Suprapubic skin (tissue), 4 donors: ENCODE data around the gene KDM2A. TPM values are rescaled to one million over a fixed set of nuclear protein-coding genes. Genes with fewer than 3 reads are reported as not detected.

ENCODE experiments used
- DNase-seq, 2 donors: peaks; one replicate each; pipeline ENCODE4 v3.0.0-alpha.2; 2019; ENCODE audit warnings: low spot score in 2 of 2
- H3K27ac ChIP-seq: fragments of 200-600 bp; sonication (generic); one replicate; pipeline ENCODE4 v1.5.1; 2019
- H3K27me3 ChIP-seq: fragments of 200-600 bp; sonication (generic); one replicate; pipeline ENCODE4 v1.5.1; 2019
- H3K36me3 ChIP-seq: fragments of 200-600 bp; sonication (generic); one replicate; pipeline ENCODE4 v1.5.1; 2019
- H3K4me1 ChIP-seq: fragments of 200-600 bp; sonication (generic); one replicate; pipeline ENCODE4 v1.5.1; 2019
- H3K4me3 ChIP-seq: fragments of 200-600 bp; sonication (generic); one replicate; pipeline ENCODE4 v1.5.1; 2019; ENCODE audit warnings: mild to moderate bottlenecking
- H3K9me3 ChIP-seq: fragments of 200-600 bp; sonication (generic); one replicate; pipeline ENCODE4 v1.5.1; 2019
- CTCF ChIP-seq, 2 donors: fragments of 200-600 bp in 1 of 2; fragments of 450-650 bp in 1 of 2; sonication (generic) in 1 of 2; IDR thresholded peaks; one replicate each; pipeline ENCODE4 v1.5.1; 2016 to 2019; ENCODE audit warnings: antibody characterized with exemption in 2 of 2, mild to moderate bottlenecking in 1 of 2, moderate library complexity in 1 of 2
- EP300 ChIP-seq: sonication (generic); formaldehyde crosslinking; IDR thresholded peaks from one replicate; pipeline ENCODE4 v1.6.1; 2017; ENCODE audit warnings: antibody characterized with exemption
- POLR2A ChIP-seq, 2 donors: fragments of 450-650 bp; IDR thresholded peaks; one replicate each; pipeline ENCODE4 v1.6.1; 2017; ENCODE audit warnings: antibody characterized with exemption in 2 of 2, mild to moderate bottlenecking in 2 of 2, moderate library complexity in 2 of 2
- POLR2AphosphoS5 ChIP-seq, 3 donors: sonication (generic); formaldehyde crosslinking; IDR thresholded peaks; one replicate each; pipeline ENCODE4 v1.6.1; 2017; ENCODE audit warnings: antibody characterized with exemption in 3 of 3
- WGBS: methylation state at CpG from one replicate; pipeline ENCODE4 v1.1.5; 2018; 5-methylcytosine and 5-hydroxymethylcytosine counted together
- total RNA-seq, 4 donors: library from RNA; depleted of rRNA; stranded (reverse); fragments of >200 nt; gene quantifications; one replicate each; pipeline ENCODE4 v1.1.0, GENCODE V29; 2016

The KDM2A gene
- total RNA-seq, 4 donors from 2014 or later = 76.0 to 142 (median 84.8) TPM

- 94% methylated on average over 18 of the region's 33 CpGs for WGBS
- Histone ChIP-seq H3K27me3 (no peaks in the 10 kb centered on the region), H3K9me3 (peaks cover 12% of the 10 kb centered on the region), H3K36me3 (peaks cover 39% of the 10 kb centered on the region), H3K27ac (peak overlapping the region; percentile 59), H3K4me1 (peaks cover 59% of the 10 kb centered on the region), H3K4me3 (no peak overlapping the region)
- no peak for TF ChIP-seq POLR2AphosphoS5 (IDR thresholded peaks at IDR 0.05)
- no peak for TF ChIP-seq CTCF (IDR thresholded peaks at IDR 0.05)
- TF ChIP-seq EP300 = no peak
- no peak for TF ChIP-seq POLR2A (IDR thresholded peaks at IDR 0.05)
- peak in 1 of 2 donors; percentile 63 for DNase-seq
Measured at GRCh38 chr11:67291481-67292381, 172.7 kb downstream of the KDM2A start.

GRCh38 chr11:67292671-67293070, 173.6 kb downstream of the KDM2A start:
- no peak for TF ChIP-seq CTCF (IDR thresholded peaks at IDR 0.05)
- no peak for TF ChIP-seq EP300
- no peak for TF ChIP-seq POLR2AphosphoS5 (IDR thresholded peaks at IDR 0.05)
- no peak for TF ChIP-seq POLR2A (IDR thresholded peaks at IDR 0.05)
- 62% methylated on average over 3 of the region's 3 CpGs for WGBS
- Histone ChIP-seq H3K9me3 (peaks cover 12% of the 10 kb centered on the region), H3K4me3 (no peak overlapping the region), H3K27ac (peak overlapping the region; percentile 59), H3K36me3 (peaks cover 42% of the 10 kb centered on the region), H3K4me1 (peaks cover 49% of the 10 kb centered on the region), H3K27me3 (no peaks in the 10 kb centered on the region)
- no peak for DNase-seq

- Histone ChIP-seq H3K27ac (no peak overlapping the region), H3K9me3 (peaks cover 12% of the 10 kb centered on the region), H3K4me3 (no peak overlapping the region), H3K36me3 (peaks cover 44% of the 10 kb centered on the region), H3K27me3 (no peaks in the 10 kb centered on the region), H3K4me1 (peaks cover 45% of the 10 kb centered on the region)
- peak in 1 of 2 donors; percentile 6 for DNase-seq
- 29% methylated on average over 3 of the region's 3 CpGs for WGBS
- TF ChIP-seq POLR2AphosphoS5 (IDR thresholded peaks at IDR 0.05) (no peak), POLR2A (IDR thresholded peaks at IDR 0.05) (no peak), EP300 (no peak), CTCF (IDR thresholded peaks at IDR 0.05) (no peak)
Measured at GRCh38 chr11:67293090-67293489, 174.0 kb downstream of the KDM2A start.

GRCh38 chr11:67295846-67296245, 176.8 kb downstream of the KDM2A start:
- Histone ChIP-seq H3K4me3 (no peak overlapping the region), H3K9me3 (peaks cover 12% of the 10 kb centered on the region), H3K36me3 (peaks cover 60% of the 10 kb centered on the region), H3K27me3 (no peaks in the 10 kb centered on the region), H3K4me1 (peaks cover 28% of the 10 kb centered on the region), H3K27ac (no peak overlapping the region)
- no peak for DNase-seq
- TF ChIP-seq POLR2AphosphoS5 (IDR thresholded peaks at IDR 0.05) (no peak), EP300 (no peak), CTCF (IDR thresholded peaks at IDR 0.05) (no peak), POLR2A (IDR thresholded peaks at IDR 0.05) (no peak)
- WGBS = 100% methylated on average over 1 of the region's 1 CpG

- peaks cover 22% of the 10 kb centered on the region for H3K4me1 ChIP-seq
- no peak overlapping the region for H3K27ac ChIP-seq
- peak in 1 of 2 donors; percentile 52 for DNase-seq
- H3K9me3 ChIP-seq = peaks cover 12% of the 10 kb centered on the region
- H3K4me3 ChIP-seq = no peak overlapping the region
- no peaks in the 10 kb centered on the region for H3K27me3 ChIP-seq
- WGBS = 98% methylated on average over 3 of the region's 7 CpGs
- TF ChIP-seq EP300 = no peak
- no peak for TF ChIP-seq POLR2AphosphoS5 (IDR thresholded peaks at IDR 0.05)
- TF ChIP-seq CTCF (IDR thresholded peaks at IDR 0.05) = no peak
- TF ChIP-seq POLR2A (IDR thresholded peaks at IDR 0.05) = no peak
- peaks cover 55% of the 10 kb centered on the region for H3K36me3 ChIP-seq
Measured at GRCh38 chr11:67298786-67299185, 179.7 kb downstream of the KDM2A start.
